Cardiac muscle cell (in vitro differentiated cells and primary cell): Measurements from ENCODE around the gene ACOXL. TPM values are rescaled to one million over a fixed set of nuclear protein-coding genes. Genes with fewer than 3 reads are reported as not detected.

Experiments used
- DNase-seq, 2 donors: peaks; one replicate each; pipeline versions ENCODE4 v3.0.0 to v3.0.0-alpha.2; 2010 to 2017; ENCODE audit warnings: low read depth in 1 of 2, low spot score in 1 of 2
- H3K27ac ChIP-seq: fragments of 200-600 bp; sonication (generic); 2 replicates; pipeline ENCODE4 v1.5.1; 2016
- H3K27me3 ChIP-seq: fragments of 200-600 bp; sonication (generic); 2 replicates; pipeline ENCODE4 v1.6.0; 2016; ENCODE audit warnings: control low read depth
- H3K36me3 ChIP-seq: fragments of 200-600 bp; sonication (generic); 2 replicates; pipeline ENCODE4 v1.5.1; 2016; ENCODE audit warnings: control low read depth
- H3K4me1 ChIP-seq: fragments of 200-600 bp; sonication (generic); 2 replicates; pipeline ENCODE4 v1.8.1; 2017; ENCODE audit warnings: low read depth, mild to moderate bottlenecking, mixed run types
- H3K4me3 ChIP-seq: fragments of 200-600 bp; sonication (generic); 2 replicates; pipeline ENCODE4 v1.5.1; 2016; ENCODE audit warnings: mild to moderate bottlenecking
- H3K9me3 ChIP-seq: fragments of 200-600 bp; sonication (generic); 2 replicates; pipeline ENCODE4 v1.5.1; 2017; ENCODE audit warnings: low read depth, mild to moderate bottlenecking, control low read depth
- CTCF ChIP-seq: IDR thresholded peaks from 2 replicates; pipeline ENCODE4 v1.5.1; 2012; ENCODE audit warnings: low read depth, mild to moderate bottlenecking, low read length
- polyA plus RNA-seq: library from polyadenylated mRNA; unstranded; fragments of >200 nt; fragmentation: Nextera tagmentation; extraction: Ambion mirVana; gene quantifications from 2 replicates; pipeline ENCODE4 v1.2.1, GENCODE V29; 2016
- total RNA-seq: library from RNA; depleted of rRNA; stranded (reverse); fragments of >200 nt; gene quantifications from 2 replicates; pipeline ENCODE4 v1.2.3, GENCODE V29; 2016

ACOXL gene
- total and polyA plus RNA-seq, 2 experiments from 2014 or later, result 0.89 to 2.4 TPM

GRCh38 chr2:110718382-110718781 is 14.0 kb upstream of the ACOXL start:
- no peak for TF ChIP-seq CTCF
- no peaks in the 10 kb centered on the region for H3K27me3 ChIP-seq
- H3K36me3 ChIP-seq, result no peaks in the 10 kb centered on the region
- no peaks in the 10 kb centered on the region for H3K4me1 ChIP-seq
- H3K27ac ChIP-seq, result no peak overlapping the region
- H3K9me3 ChIP-seq, result no peaks in the 10 kb centered on the region
- no peak for DNase-seq
- H3K4me3 ChIP-seq, result no peak overlapping the region

GRCh38 chr2:110718990-110719389 is 13.4 kb upstream of the ACOXL start:
- Histone ChIP-seq H3K4me1 (no peaks in the 10 kb centered on the region), H3K27me3 (no peaks in the 10 kb centered on the region), H3K36me3 (no peaks in the 10 kb centered on the region), H3K27ac (no peak overlapping the region), H3K4me3 (no peak overlapping the region), H3K9me3 (no peaks in the 10 kb centered on the region)
- no peak for TF ChIP-seq CTCF
- peak in 1 of 2 donors; percentile 16 for DNase-seq

- Histone ChIP-seq H3K27ac (no peak overlapping the region), H3K4me3 (no peak overlapping the region), H3K4me1 (no peaks in the 10 kb centered on the region), H3K27me3 (no peaks in the 10 kb centered on the region), H3K36me3 (no peaks in the 10 kb centered on the region), H3K9me3 (no peaks in the 10 kb centered on the region)
- TF ChIP-seq CTCF, result no peak
- DNase-seq, result no peak
These were observed 11.8 kb upstream of the ACOXL start for GRCh38 chr2:110720547-110720946.

GRCh38 chr2:110724820-110725219 is 7.6 kb upstream of the ACOXL start:
- H3K4me1 ChIP-seq, result no peaks in the 10 kb centered on the region
- H3K27ac ChIP-seq, result no peak overlapping the region
- no peak overlapping the region for H3K4me3 ChIP-seq
- H3K27me3 ChIP-seq, result no peaks in the 10 kb centered on the region
- no peaks in the 10 kb centered on the region for H3K36me3 ChIP-seq
- no peak for TF ChIP-seq CTCF
- DNase-seq, result no peak
- H3K9me3 ChIP-seq, result no peaks in the 10 kb centered on the region

- no peaks in the 10 kb centered on the region for H3K4me1 ChIP-seq
- H3K27ac ChIP-seq, result no peak overlapping the region
- no peak for TF ChIP-seq CTCF
- peaks cover under 1% of the 10 kb centered on the region for H3K27me3 ChIP-seq
- no peak for DNase-seq
- no peak overlapping the region for H3K4me3 ChIP-seq
- H3K36me3 ChIP-seq, result no peaks in the 10 kb centered on the region
- no peaks in the 10 kb centered on the region for H3K9me3 ChIP-seq
These were observed 7.0 kb upstream of the ACOXL start for GRCh38 chr2:110725370-110725769.

GRCh38 chr2:110725859-110726258 is 6.5 kb upstream of the ACOXL start:
- Histone ChIP-seq H3K27me3 (peaks cover 5% of the 10 kb centered on the region), H3K4me3 (no peak overlapping the region), H3K27ac (no peak overlapping the region), H3K36me3 (no peaks in the 10 kb centered on the region), H3K4me1 (no peaks in the 10 kb centered on the region), H3K9me3 (no peaks in the 10 kb centered on the region)
- TF ChIP-seq CTCF, result no peak
- no peak for DNase-seq
